Vagina (tissue), 2 donors: ENCODE measurements around the gene HELQ. TPM values are rescaled to one million over a fixed set of nuclear protein-coding genes. Genes with fewer than 3 reads are reported as not detected.

Experiments
- DNase-seq, 2 donors: peaks; one replicate each; pipeline ENCODE4 v3.0.0-alpha.2; 2017; ENCODE audit errors: extremely low spot score in 2 of 2
- H3K27ac ChIP-seq: fragments of 200-600 bp; sonication (generic); one replicate; pipeline ENCODE4 v1.5.1; 2019
- H3K27me3 ChIP-seq: fragments of 200-600 bp; sonication (generic); one replicate; pipeline ENCODE4 v1.5.1; 2019
- H3K36me3 ChIP-seq, 2 donors: fragments of 200-600 bp; sonication (generic); one replicate each; pipeline ENCODE4 v1.5.1; 2017 to 2019
- H3K4me1 ChIP-seq: fragments of 200-600 bp; sonication (generic); one replicate; pipeline ENCODE4 v1.5.1; 2019
- H3K4me3 ChIP-seq, 2 donors: fragments of 200-600 bp; sonication (generic); 1 replicate in 1 of 2; 2 replicates in 1 of 2; pipeline ENCODE4 v1.5.1; 2016 to 2019
- H3K9me3 ChIP-seq: fragments of 200-600 bp; sonication (generic); one replicate; pipeline ENCODE4 v1.5.1; 2019
- CTCF ChIP-seq, 3 experiments: fragments of 450-650 bp in 2 of 3; fragments of 200-600 bp in 1 of 3; sonication (generic) in 1 of 3; IDR thresholded peaks; one replicate each; pipeline ENCODE4 v1.5.1; 2017 to 2019; ENCODE audit warnings: antibody characterized with exemption in 3 of 3, mild to moderate bottlenecking in 2 of 3, moderate library complexity in 2 of 3
- POLR2A ChIP-seq, 2 donors: fragments of 450-650 bp; IDR thresholded peaks; one replicate each; pipeline ENCODE4 v1.6.1; 2017; ENCODE audit warnings: antibody characterized with exemption in 2 of 2, mild to moderate bottlenecking in 2 of 2, moderate library complexity in 2 of 2
- POLR2AphosphoS5 ChIP-seq, 2 donors: sonication (generic); formaldehyde crosslinking; IDR thresholded peaks; one replicate each; pipeline ENCODE4 v1.9.0; 2017; ENCODE audit warnings: antibody characterized with exemption in 2 of 2, mild to moderate bottlenecking in 2 of 2, low read depth in 1 of 2; ENCODE audit not compliant: insufficient read depth in 1 of 2
- intact Hi-C: fragments of 100-400 bp; cut with DNase I; formaldehyde crosslinking; loops from one replicate; pipeline ENCODE4 v1.15.1; 2023
- total RNA-seq: library from RNA; depleted of rRNA; stranded (reverse); fragments of >200 nt; gene quantifications from one replicate; pipeline ENCODE4 v1.2.3, GENCODE V29; 2016

The HELQ gene
- total RNA-seq, 1 donor from 2014 or later: 14.2 TPM

GRCh38 chr4:83438719-83439118 lies 16.9 kb downstream of the HELQ start:
- peaks cover 0 to 32% of the 10 kb centered on the region in 2 donors for H3K36me3 ChIP-seq
- TF ChIP-seq CTCF (IDR thresholded peaks at IDR 0.05): no peak
- no peaks in the 10 kb centered on the region for H3K27me3 ChIP-seq
- H3K27ac ChIP-seq: no peak overlapping the region
- intact Hi-C loops: no loop called here
- no peak overlapping the region for H3K4me3 ChIP-seq
- no peaks in the 10 kb centered on the region for H3K9me3 ChIP-seq
- no peaks in the 10 kb centered on the region for H3K4me1 ChIP-seq
- no peak for DNase-seq

GRCh38 chr4:83436680-83437079 lies 18.9 kb downstream of the HELQ start:
- DNase-seq: no peak
- Histone ChIP-seq H3K9me3 (no peaks in the 10 kb centered on the region), H3K36me3 (peaks cover 0 to 23% of the 10 kb centered on the region in 2 donors), H3K27ac (no peak overlapping the region), H3K27me3 (no peaks in the 10 kb centered on the region), H3K4me1 (no peaks in the 10 kb centered on the region), H3K4me3 (no peak overlapping the region)
- TF ChIP-seq POLR2AphosphoS5 (IDR thresholded peaks at IDR 0.05; ENCODE audit: insufficient read depth in 1 of 2, low read depth in 1 of 2): no peak
- no peak for TF ChIP-seq POLR2A (IDR thresholded peaks at IDR 0.05)
- no peak for TF ChIP-seq CTCF (IDR thresholded peaks at IDR 0.05)
- intact Hi-C loops: no loop called here

- TF ChIP-seq POLR2A (IDR thresholded peaks at IDR 0.05) (no peak), CTCF (IDR thresholded peaks at IDR 0.05) (no peak), POLR2AphosphoS5 (IDR thresholded peaks at IDR 0.05; ENCODE audit: insufficient read depth in 1 of 2, low read depth in 1 of 2) (no peak)
- H3K4me1 ChIP-seq: no peaks in the 10 kb centered on the region
- H3K4me3 ChIP-seq: no peak overlapping the region
- no peak overlapping the region for H3K27ac ChIP-seq
- H3K27me3 ChIP-seq: no peaks in the 10 kb centered on the region
- intact Hi-C loops: no loop called here
- no peak for DNase-seq
- no peaks in the 10 kb centered on the region for H3K9me3 ChIP-seq
- H3K36me3 ChIP-seq: peaks cover 0 to 24% of the 10 kb centered on the region in 2 donors
Observed at GRCh38 chr4:83431200-83431599, 24.4 kb downstream of the HELQ start.

- no peaks in the 10 kb centered on the region for H3K9me3 ChIP-seq
- no peak for DNase-seq
- intact Hi-C loops: no loop called here
Observed at GRCh38 chr4:83418211-83418610, 37.4 kb downstream of the HELQ start.

GRCh38 chr4:83417566-83417965 lies 38.1 kb downstream of the HELQ start:
- peaks cover 0 to 55% of the 10 kb centered on the region in 2 donors for H3K36me3 ChIP-seq
- no peaks in the 10 kb centered on the region for H3K9me3 ChIP-seq
- TF ChIP-seq CTCF (IDR thresholded peaks at IDR 0.05) (no peak), POLR2AphosphoS5 (IDR thresholded peaks at IDR 0.05; ENCODE audit: insufficient read depth in 1 of 2, low read depth in 1 of 2) (no peak), POLR2A (IDR thresholded peaks at IDR 0.05) (no peak)
- H3K27me3 ChIP-seq: no peaks in the 10 kb centered on the region
- H3K4me3 ChIP-seq: no peak overlapping the region
- no peak for DNase-seq
- intact Hi-C loops: no loop called here
- no peaks in the 10 kb centered on the region for H3K4me1 ChIP-seq
- H3K27ac ChIP-seq: no peak overlapping the region

More at GRCh38 chr4:83418211-83418610, 37.4 kb downstream of the HELQ start:
- Histone ChIP-seq H3K27ac (no peak overlapping the region), H3K4me3 (no peak overlapping the region), H3K4me1 (no peaks in the 10 kb centered on the region), H3K27me3 (no peaks in the 10 kb centered on the region), H3K36me3 (peaks cover 0 to 56% of the 10 kb centered on the region in 2 donors)
- TF ChIP-seq POLR2AphosphoS5 (IDR thresholded peaks at IDR 0.05; ENCODE audit: insufficient read depth in 1 of 2, low read depth in 1 of 2) (no peak), CTCF (IDR thresholded peaks at IDR 0.05) (no peak), POLR2A (IDR thresholded peaks at IDR 0.05) (no peak)
